ENCODE data around the gene SLC66A3.

The SLC66A3 gene

DNA sequence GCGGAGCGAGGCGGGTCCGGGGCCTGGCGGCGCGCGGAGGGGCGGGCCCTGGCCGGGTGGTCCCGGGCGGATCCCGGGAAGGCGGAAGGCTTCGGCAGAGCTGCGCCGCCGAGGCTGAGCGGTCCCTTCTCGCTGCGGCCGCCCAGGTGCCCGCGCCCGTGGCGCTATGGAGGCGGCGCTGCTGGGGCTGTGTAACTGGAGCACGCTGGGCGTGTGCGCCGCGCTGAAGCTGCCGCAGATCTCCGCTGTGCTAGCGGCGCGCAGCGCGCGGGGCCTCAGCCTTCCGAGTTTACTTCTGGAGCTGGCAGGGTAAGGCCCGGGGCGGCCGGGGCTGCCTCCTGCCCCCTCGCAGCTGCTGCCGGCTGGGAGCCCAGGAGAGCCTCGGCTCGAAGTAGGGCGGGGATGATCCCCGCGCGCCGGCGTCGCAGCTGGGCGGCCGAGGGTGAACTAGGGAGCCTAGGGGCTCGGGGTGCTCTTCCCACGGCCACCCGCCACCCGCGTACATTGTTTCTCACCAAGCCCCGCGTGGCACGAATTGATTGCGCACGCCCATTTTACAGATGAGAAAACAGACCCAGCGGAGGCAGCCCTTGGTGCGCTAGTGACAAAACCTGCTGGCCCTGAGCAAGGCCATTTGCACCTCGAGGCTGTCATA, at the start of gene SLC66A3:
SLC66A3 (plus strand) TSS at position 87 of the 655 bp plus-strand sequence; CDS start at position 167, 80 bp downstream.
- DNase-seq = no peak

DNA sequence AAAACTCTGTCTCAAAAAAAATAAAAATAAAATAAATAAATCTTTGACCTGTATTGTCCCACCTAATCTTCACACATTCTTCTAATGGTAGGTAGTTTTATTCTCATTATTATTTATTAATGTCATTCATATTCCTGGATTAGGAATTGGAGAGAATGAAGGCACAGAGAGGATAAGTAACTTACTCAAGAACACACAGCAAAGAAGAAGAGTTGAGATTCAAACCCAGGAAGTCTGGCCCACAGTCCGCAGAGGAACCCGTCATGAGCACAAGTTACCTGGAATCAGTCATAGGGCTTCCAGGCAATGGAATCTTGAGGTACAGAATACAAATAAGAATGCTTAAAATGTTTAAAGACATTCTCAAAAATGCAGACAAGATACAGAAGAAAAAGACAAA, 46.3 kb upstream of the SLC66A3 start:
- DNase-seq = no peak

DNA sequence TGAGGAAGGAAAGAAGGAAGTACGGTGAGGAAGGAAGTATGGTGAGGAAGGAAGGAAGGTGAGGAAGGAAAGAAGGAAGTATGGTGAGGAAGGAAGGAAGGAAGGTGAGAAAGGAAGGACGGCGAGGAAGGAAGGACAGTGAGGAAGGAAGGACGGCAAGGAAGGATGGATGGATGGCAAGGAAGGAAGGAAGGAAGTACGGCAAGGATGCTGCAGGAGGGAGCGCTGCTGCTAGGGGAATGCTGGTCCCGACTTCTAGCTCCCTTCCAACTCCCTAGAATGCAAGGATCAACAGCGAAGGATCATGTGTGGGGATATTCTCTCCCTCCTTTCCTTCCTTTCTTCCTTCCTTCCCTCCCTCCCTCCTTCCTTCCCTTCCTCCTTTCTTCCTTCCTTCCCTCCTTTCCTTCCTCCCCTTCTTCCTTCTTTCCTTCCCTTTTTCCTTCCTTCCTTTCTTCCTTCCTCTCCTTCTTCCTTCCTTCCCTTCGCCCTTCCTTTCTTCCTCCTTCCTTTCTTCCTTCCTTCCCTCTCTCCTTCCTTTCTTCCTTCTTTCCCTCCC, 42.3 kb upstream of the SLC66A3 start:
- no peak for DNase-seq

- DNase-seq = no peak
Observed at GRCh38 chr2:11117776-11118175, 37.5 kb upstream of the SLC66A3 start.

GRCh38 chr2:11118761-11119160, 36.5 kb upstream of the SLC66A3 start:
- no peak for DNase-seq

- peak; percentile 48 for DNase-seq
Observed at GRCh38 chr2:11121099-11121822, 34.0 kb upstream of the SLC66A3 start.

GRCh38 chr2:11121823-11122155, 33.5 kb upstream of the SLC66A3 start:
- DNase-seq = no peak

DNA sequence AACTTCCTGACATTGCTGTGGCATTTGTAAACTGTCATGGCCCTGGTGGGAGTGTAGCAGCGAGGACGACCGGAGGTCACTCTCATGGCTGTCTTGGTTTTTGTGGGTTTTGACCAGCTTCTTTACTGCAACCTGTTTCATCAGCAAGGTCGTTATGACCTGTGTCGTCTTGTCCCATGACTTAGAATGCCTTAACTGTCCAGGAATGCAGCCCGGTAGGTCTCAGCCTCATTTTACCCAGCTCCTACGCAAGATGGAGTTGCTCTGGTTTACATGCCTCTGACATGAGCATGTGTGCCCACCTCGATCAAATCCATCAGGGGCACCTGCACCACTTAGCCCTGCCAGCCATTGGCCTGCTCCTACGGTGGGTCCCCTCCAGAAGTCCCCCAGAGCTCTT, 32.9 kb upstream of the SLC66A3 start:
- DNase-seq = no peak

GRCh38 chr2:11123001-11123809, 32.1 kb upstream of the SLC66A3 start:
- DNase-seq = no peak

GRCh38 chr2:11123856-11124759, 31.2 kb upstream of the SLC66A3 start:
- peak; percentile 37 for DNase-seq

GRCh38 chr2:11124760-11125068, 30.6 kb upstream of the SLC66A3 start:
- no peak for DNase-seq

- no peak for DNase-seq
Observed at GRCh38 chr2:11127761-11128160, 27.5 kb upstream of the SLC66A3 start.

- DNase-seq = peak; percentile 65
Observed at GRCh38 chr2:11128243-11128951, 26.9 kb upstream of the SLC66A3 start.

DNA sequence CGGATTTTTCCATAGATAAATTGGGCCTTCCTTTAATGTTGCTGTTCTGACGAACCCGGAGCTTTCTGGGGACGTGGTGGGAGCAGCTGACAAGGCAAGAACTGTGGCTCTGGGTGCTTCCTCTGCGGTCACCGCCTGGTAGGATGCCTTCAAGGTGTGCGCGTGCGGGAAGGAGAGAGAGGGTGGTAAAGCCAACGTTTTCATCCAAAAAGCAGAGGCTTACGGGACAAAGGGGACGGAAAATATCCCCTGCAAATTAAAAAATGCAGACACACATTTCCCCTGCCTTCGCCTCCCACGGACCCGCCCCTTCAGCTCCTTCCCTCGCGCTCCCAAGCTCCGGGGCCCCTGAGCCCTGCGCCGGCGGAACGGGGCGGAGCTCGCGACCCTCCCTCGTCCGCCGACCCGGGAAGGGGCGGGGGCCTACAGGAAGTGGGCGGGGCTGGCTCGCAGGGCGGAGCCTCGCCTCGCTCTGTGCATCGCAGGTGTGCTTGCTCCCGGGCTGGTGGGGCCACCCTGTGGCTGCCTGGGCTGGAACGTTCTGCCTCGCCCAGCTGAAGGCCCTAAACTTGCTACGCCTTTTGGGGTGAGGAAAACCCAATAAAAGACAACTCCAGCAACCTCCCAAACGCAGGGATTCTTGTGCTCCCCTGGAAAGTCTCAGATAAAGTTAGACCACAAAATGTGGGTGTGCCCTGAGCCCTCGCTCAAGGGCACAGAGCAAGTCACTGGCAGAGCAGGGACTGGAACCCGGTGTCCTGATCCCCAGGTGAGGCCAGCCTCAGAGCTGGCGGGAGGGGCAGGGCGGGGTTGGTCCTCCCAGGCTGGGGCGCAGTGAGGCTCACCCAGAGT, 25.4 kb upstream of the SLC66A3 start:
- peak; percentile 16 for DNase-seq

DNA sequence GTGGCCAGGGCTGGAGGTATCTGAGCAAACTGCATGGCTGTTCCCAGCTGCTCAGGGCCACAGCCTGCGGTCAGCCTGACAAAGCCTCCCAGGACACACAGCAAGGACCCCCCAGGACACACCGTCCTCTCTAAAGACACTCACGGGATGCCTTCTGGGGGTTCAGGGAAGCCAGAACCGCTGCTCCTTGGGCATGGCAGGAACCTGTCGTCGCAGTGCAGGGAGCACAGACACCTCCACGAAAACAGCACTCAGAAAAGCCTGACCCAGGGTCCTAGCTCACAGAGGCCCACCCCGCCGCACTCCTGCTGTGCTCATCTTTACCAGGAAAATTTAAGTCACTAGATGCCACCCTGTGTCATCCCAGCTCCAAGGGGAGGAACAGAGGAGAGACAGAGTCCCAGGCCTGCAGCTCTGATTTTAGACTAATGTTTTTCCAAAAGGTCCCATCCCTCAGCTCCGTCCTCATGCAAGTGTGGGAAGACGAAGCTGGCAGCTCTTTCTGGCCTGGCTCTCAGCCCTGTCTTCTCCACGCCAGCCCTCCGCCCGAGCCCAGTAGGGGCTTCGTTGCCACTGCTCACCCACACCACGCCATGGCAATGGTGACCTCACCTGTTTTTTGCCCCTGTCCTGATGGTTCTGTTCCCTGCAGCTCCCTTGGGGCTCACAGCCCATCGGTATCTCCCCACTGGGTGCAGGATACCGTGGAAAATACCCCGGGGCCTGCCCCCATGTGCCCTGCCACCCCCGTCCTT, 23.9 kb upstream of the SLC66A3 start:
- DNase-seq = no peak

GRCh38 chr2:11132036-11132671, 23.1 kb upstream of the SLC66A3 start:
- no peak for DNase-seq

GRCh38 chr2:11133238-11133935, 21.9 kb upstream of the SLC66A3 start:
- DNase-seq = no peak

DNA sequence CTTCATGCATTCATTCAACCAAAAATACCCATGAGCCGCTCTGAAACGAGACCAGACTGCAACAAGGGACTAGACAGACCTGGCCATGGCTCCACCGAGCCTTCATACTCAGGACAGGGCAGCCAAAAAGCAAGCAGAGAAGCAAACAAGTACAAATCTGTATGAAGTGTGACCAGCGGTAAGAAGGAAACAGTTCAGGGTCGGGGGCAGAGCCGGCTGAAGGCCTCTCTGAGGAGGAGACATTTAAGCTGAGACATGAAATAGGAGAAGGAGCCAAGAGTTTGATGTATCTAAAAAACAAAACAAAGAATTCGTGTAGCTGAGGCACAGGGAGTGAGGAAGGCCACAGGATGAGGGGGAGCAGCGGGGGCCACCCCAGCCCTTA, 21.3 kb upstream of the SLC66A3 start:
- no peak for DNase-seq

GRCh38 chr2:11134349-11134748, 20.9 kb upstream of the SLC66A3 start:
- DNase-seq = no peak
